Fibroblast of pulmonary artery (primary cell): ENCODE results near the gene NRL.

ENCODE experiments used
- DNase-seq: peaks from one replicate; pipeline ENCODE4 v3.0.0-alpha.2; 2010; ENCODE audit warnings: low read depth
- H3K4me3 ChIP-seq: replicated peaks from 2 replicates; pipeline ENCODE4 v1.5.1; 2011; ENCODE audit warnings: low read depth, mild to moderate bottlenecking, control low read depth, low read length, moderate library complexity
- CTCF ChIP-seq: IDR thresholded peaks from 2 replicates; pipeline ENCODE4 v1.5.1; 2011; ENCODE audit warnings: mild to moderate bottlenecking, control low read depth, low read length, inconsistent platforms; ENCODE audit errors: missing control alignments

The NRL gene

GRCh38 chr14:24114532-24115421, at the start of gene NRL, which contains the start of gene DCAF11:
Gene NRL, minus strand, starts transcription at chr14:24114949. Its CDS starts 32,101 bp downstream, at chr14:24082848.
Gene DCAF11, plus strand, starts transcription at chr14:24114777. Its CDS starts 818 bp downstream, at chr14:24115595.
- DNase-seq: peak; percentile 100
- TF ChIP-seq CTCF: no peak
- H3K4me3 ChIP-seq: peak within 1 kb of the TSS; percentile 96

GRCh38 chr14:24162093-24162492, 47.3 kb upstream of the NRL start:
- DNase-seq: peak; percentile 57
- TF ChIP-seq CTCF: no peak
- H3K4me3 ChIP-seq: peak overlapping the region; percentile 91

- DNase-seq: peak; percentile 96
- peak; percentile 89 for TF ChIP-seq CTCF
- peak within 1 kb of the TSS; percentile 91 for H3K4me3 ChIP-seq
These were observed 46.4 kb upstream of the NRL start, which contains the start of gene IRF9 for GRCh38 chr14:24160850-24161804. Gene IRF9, plus strand, starts transcription at chr14:24161265. Its CDS starts 880 bp downstream, at chr14:24162145.

GRCh38 chr14:24160499-24160849, 45.7 kb upstream of the NRL start:
- H3K4me3 ChIP-seq: no peak overlapping the region
- TF ChIP-seq CTCF: no peak
- DNase-seq: no peak

- no peak for TF ChIP-seq CTCF
- no peak overlapping the region for H3K4me3 ChIP-seq
- DNase-seq: no peak
These were observed 45.2 kb upstream of the NRL start for GRCh38 chr14:24159777-24160498.

GRCh38 chr14:24157331-24157730, 42.6 kb upstream of the NRL start:
- no peak for DNase-seq
- H3K4me3 ChIP-seq: no peak overlapping the region
- no peak for TF ChIP-seq CTCF
